ENCODE measurements around the gene VARS2.

- TF ChIP-seq CTCF (IDR thresholded peaks at IDR 0.05) (no peak), POLR2A (IDR thresholded peaks at IDR 0.05) (no peak)
Measured at GRCh38 chr6:30913721-30914075, 340 bp upstream of the VARS2 start.
